Measurements from ENCODE around the gene NFYC.

The NFYC gene

GRCh38 chr1:40798366-40799281, 107.1 kb downstream of the NFYC start:
- TF ChIP-seq CTCF (IDR thresholded peaks at IDR 0.05; ENCODE audit: low read depth, low read length) = no peak
- DNase-seq (ENCODE audit: low read depth, low spot score) = no peak
- in situ Hi-C loops (cut with HindIII; ENCODE audit: low sequenced_read_pairs) = no loop called here
- no peak overlapping the region for H3K4me3 ChIP-seq (ENCODE audit: low read depth, low read length)

GRCh38 chr1:40799351-40799867, 107.9 kb downstream of the NFYC start:
- TF ChIP-seq CTCF (IDR thresholded peaks at IDR 0.05; ENCODE audit: low read depth, low read length) = no peak
- in situ Hi-C loops (cut with HindIII; ENCODE audit: low sequenced_read_pairs) = no loop called here
- peak; percentile 46 for DNase-seq (ENCODE audit: low read depth, low spot score)
- no peak overlapping the region for H3K4me3 ChIP-seq (ENCODE audit: low read depth, low read length)

- peak overlapping the region; percentile 24 for H3K4me3 ChIP-seq (ENCODE audit: low read depth, low read length)
- no peak for DNase-seq (ENCODE audit: low read depth, low spot score)
- in situ Hi-C loops (cut with HindIII; ENCODE audit: low sequenced_read_pairs) = no loop called here
- TF ChIP-seq CTCF (IDR thresholded peaks at IDR 0.05; ENCODE audit: low read depth, low read length) = no peak
Observed at GRCh38 chr1:40801742-40802077, 110.2 kb downstream of the NFYC start.

- in situ Hi-C loops (cut with HindIII; ENCODE audit: low sequenced_read_pairs) = no loop called here
- no peak for TF ChIP-seq CTCF (IDR thresholded peaks at IDR 0.05; ENCODE audit: low read depth, low read length)
Observed at GRCh38 chr1:40802078-40802741, 110.7 kb downstream of the NFYC start.

GRCh38 chr1:40802742-40803113, 111.2 kb downstream of the NFYC start:
- no peak for DNase-seq (ENCODE audit: low read depth, low spot score)
- in situ Hi-C loops (cut with HindIII; ENCODE audit: low sequenced_read_pairs) = no loop called here
- TF ChIP-seq CTCF (IDR thresholded peaks at IDR 0.05; ENCODE audit: low read depth, low read length) = no peak
- peak overlapping the region; percentile 3 for H3K4me3 ChIP-seq (ENCODE audit: low read depth, low read length)

More at GRCh38 chr1:40802078-40802741, 110.7 kb downstream of the NFYC start:
- peak; percentile 71 for DNase-seq (ENCODE audit: low read depth, low spot score)
- peak overlapping the region; percentile 24 for H3K4me3 ChIP-seq (ENCODE audit: low read depth, low read length)

GRCh38 chr1:40803447-40803846, 111.9 kb downstream of the NFYC start:
- TF ChIP-seq CTCF (IDR thresholded peaks at IDR 0.05; ENCODE audit: low read depth, low read length) = no peak
- in situ Hi-C loops (cut with HindIII; ENCODE audit: low sequenced_read_pairs) = no loop called here
- DNase-seq (ENCODE audit: low read depth, low spot score) = no peak
- no peak overlapping the region for H3K4me3 ChIP-seq (ENCODE audit: low read depth, low read length)

Data from astrocyte of the spinal cord (primary cell).